Chondrocyte (in vitro differentiated cells): ENCODE measurements around the gene ACVR1. TPM values are rescaled to one million over a fixed set of nuclear protein-coding genes. Genes with fewer than 3 reads are reported as not detected.
A peak's percentile ranks its signal among the peaks of the same experiment; 100 is the strongest.

Experiments
- DNase-seq: peaks from one replicate; pipeline ENCODE4 v3.0.0; 2021; ENCODE audit warnings: mixed read lengths, low spot score
- H3K27ac Mint-ChIP-seq: one replicate; pipeline ENCODE4 v1.8.0; 2021; ENCODE audit warnings: mild to moderate bottlenecking, moderate library complexity, mixed read lengths; ENCODE audit not compliant: unreplicated experiment
- H3K27me3 Mint-ChIP-seq: 2 replicates; pipeline ENCODE4 v1.8.0; 2021; ENCODE audit warnings: low read depth, mixed read lengths
- H3K36me3 Mint-ChIP-seq: 2 replicates; pipeline ENCODE4 v1.8.0; 2021; ENCODE audit warnings: low read depth, mixed read lengths
- H3K4me1 Mint-ChIP-seq: 2 replicates; pipeline ENCODE4 v1.8.0; 2021; ENCODE audit warnings: low read depth, mild to moderate bottlenecking, mixed read lengths
- H3K4me3 Mint-ChIP-seq: one replicate; pipeline ENCODE4 v1.8.0; 2021; ENCODE audit warnings: mild to moderate bottlenecking, moderate library complexity, mixed read lengths; ENCODE audit not compliant: unreplicated experiment
- H3K9me3 Mint-ChIP-seq: 2 replicates; pipeline ENCODE4 v1.8.0; 2021; ENCODE audit warnings: low read depth, mixed read lengths
- total RNA-seq: library from RNA; stranded (reverse); gene quantifications from 3 replicates; pipeline ENCODE4 v1.2.1, GENCODE V29; 2021
- TF ChIP-seq, protein P1 (sequence below): fragments of 200-600 bp; sonication (generic); IDR thresholded peaks from 2 replicates; pipeline ENCODE4 v1.5.0; 2021; ENCODE audit warnings: antibody characterized with exemption, mild to moderate bottlenecking, moderate library complexity

The ACVR1 gene
- total RNA-seq, 1 donor from 2014 or later: 81.7 TPM

- DNase-seq: no peak
- H3K4me3 Mint-ChIP-seq: no peak overlapping the region
- TF ChIP-seq, protein P1, sequence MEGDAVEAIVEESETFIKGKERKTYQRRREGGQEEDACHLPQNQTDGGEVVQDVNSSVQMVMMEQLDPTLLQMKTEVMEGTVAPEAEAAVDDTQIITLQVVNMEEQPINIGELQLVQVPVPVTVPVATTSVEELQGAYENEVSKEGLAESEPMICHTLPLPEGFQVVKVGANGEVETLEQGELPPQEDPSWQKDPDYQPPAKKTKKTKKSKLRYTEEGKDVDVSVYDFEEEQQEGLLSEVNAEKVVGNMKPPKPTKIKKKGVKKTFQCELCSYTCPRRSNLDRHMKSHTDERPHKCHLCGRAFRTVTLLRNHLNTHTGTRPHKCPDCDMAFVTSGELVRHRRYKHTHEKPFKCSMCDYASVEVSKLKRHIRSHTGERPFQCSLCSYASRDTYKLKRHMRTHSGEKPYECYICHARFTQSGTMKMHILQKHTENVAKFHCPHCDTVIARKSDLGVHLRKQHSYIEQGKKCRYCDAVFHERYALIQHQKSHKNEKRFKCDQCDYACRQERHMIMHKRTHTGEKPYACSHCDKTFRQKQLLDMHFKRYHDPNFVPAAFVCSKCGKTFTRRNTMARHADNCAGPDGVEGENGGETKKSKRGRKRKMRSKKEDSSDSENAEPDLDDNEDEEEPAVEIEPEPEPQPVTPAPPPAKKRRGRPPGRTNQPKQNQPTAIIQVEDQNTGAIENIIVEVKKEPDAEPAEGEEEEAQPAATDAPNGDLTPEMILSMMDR: no peak
- no peaks in the 10 kb centered on the region for H3K9me3 Mint-ChIP-seq
- H3K27ac Mint-ChIP-seq: peak overlapping the region; percentile 93
- no peaks in the 10 kb centered on the region for H3K27me3 Mint-ChIP-seq
- H3K36me3 Mint-ChIP-seq: peaks cover 15% of the 10 kb centered on the region
- peaks cover 77% of the 10 kb centered on the region for H3K4me1 Mint-ChIP-seq
Observed at GRCh38 chr2:157783245-157783644, 92.9 kb downstream of the ACVR1 start.

GRCh38 chr2:157782057-157782845, 93.9 kb downstream of the ACVR1 start:
- Mint-ChIP-seq H3K9me3 (no peaks in the 10 kb centered on the region), H3K27ac (peak overlapping the region; percentile 65), H3K4me3 (no peak overlapping the region), H3K36me3 (peaks cover 14% of the 10 kb centered on the region), H3K27me3 (no peaks in the 10 kb centered on the region), H3K4me1 (peaks cover 67% of the 10 kb centered on the region)
- no peak for DNase-seq
- TF ChIP-seq, protein P1: peak; percentile 76

DNA sequence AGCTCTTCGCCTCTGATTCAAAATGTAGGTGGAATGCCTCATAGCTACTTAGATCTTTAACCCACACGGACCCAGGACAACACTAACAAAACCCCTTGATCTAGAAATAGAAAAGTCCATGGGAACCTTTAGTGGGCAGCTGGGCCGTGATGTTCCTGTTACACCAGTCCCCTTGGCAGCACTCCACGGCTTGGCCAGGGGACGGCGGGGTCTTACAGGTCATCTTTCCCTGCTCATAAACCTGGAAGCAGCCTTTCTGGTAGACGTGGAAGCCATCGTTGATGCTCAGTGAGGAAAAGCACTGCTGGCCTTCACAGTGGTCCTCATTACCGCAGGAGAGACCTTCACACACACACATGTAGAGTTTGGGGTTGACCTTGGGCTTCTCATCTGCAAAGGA, 95.9 kb downstream of the ACVR1 start:
- Mint-ChIP-seq H3K9me3 (no peaks in the 10 kb centered on the region), H3K27ac (no peak overlapping the region), H3K36me3 (peaks cover 13% of the 10 kb centered on the region), H3K4me3 (no peak overlapping the region), H3K4me1 (peaks cover 49% of the 10 kb centered on the region), H3K27me3 (no peaks in the 10 kb centered on the region)
- DNase-seq: no peak
- TF ChIP-seq, protein P1: no peak

DNA sequence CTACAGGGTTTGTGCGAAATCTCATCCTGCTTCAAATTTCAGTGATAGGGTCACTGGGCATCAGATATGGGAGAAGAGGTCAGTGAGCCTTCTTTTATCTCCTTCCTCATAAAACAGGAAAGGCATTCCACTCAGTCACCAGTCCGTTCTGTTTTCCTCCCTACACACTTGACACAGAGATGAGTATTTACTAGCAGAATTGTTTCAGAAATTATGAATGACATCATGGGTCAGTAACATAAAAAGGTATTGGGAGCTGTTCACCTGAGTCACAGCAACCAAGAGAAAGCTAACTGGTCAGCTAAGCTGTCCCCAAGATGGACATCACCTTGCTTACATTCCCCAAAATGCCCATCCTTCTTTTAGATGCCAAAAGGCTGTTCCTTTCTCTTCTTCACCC, 96.3 kb downstream of the ACVR1 start:
- Mint-ChIP-seq H3K27me3 (no peaks in the 10 kb centered on the region), H3K4me1 (peaks cover 44% of the 10 kb centered on the region)

DNA sequence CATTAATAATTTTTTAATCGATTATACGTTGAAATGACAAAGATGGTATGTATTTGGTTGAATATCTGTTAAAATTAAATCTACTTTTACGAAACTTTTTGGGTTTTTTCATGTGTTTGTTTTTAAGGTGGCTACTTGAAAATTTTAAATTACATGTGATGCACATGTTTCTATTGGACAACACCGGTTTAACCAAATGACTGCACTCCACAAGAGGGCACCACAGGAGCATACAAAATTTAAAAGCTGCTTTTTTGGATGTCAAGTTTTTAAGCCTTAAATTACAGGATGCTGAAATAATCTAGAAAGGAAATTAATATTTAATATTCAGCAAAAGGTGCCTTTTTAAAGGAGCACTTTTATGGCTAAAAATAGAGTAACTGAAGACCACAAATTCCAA, 98.7 kb downstream of the ACVR1 start:
- no peak overlapping the region for H3K27ac Mint-ChIP-seq
- H3K4me1 Mint-ChIP-seq: peaks cover 21% of the 10 kb centered on the region
- no peak overlapping the region for H3K4me3 Mint-ChIP-seq
- no peak for DNase-seq
- H3K27me3 Mint-ChIP-seq: no peaks in the 10 kb centered on the region
- peaks cover 22% of the 10 kb centered on the region for H3K36me3 Mint-ChIP-seq
- TF ChIP-seq, protein P1: peak; percentile 93
- no peaks in the 10 kb centered on the region for H3K9me3 Mint-ChIP-seq

More for the DNA sequence above, 96.3 kb downstream of the ACVR1 start:
- TF ChIP-seq, protein P1: no peak
- no peak overlapping the region for H3K27ac Mint-ChIP-seq
- no peak overlapping the region for H3K4me3 Mint-ChIP-seq
- H3K36me3 Mint-ChIP-seq: peaks cover 13% of the 10 kb centered on the region
- H3K9me3 Mint-ChIP-seq: no peaks in the 10 kb centered on the region
- no peak for DNase-seq
